ENCODE measurements around the gene BDH2.

- TF ChIP-seq POLR2A (IDR thresholded peaks at IDR 0.05), result no peak
- no peak for TF ChIP-seq CTCF (IDR thresholded peaks at IDR 0.05)
Observed at GRCh38 chr4:103105558-103106356, 6.1 kb upstream of the BDH2 start.
